ENCODE results near the gene PFKFB4. TPM values are rescaled to one million over a fixed set of nuclear protein-coding genes. Genes with fewer than 3 reads are reported as not detected.

Gene PFKFB4
- total RNA-seq, 2 experiments from 2014 or later, result 16.2 to 18.7 TPM

DNA sequence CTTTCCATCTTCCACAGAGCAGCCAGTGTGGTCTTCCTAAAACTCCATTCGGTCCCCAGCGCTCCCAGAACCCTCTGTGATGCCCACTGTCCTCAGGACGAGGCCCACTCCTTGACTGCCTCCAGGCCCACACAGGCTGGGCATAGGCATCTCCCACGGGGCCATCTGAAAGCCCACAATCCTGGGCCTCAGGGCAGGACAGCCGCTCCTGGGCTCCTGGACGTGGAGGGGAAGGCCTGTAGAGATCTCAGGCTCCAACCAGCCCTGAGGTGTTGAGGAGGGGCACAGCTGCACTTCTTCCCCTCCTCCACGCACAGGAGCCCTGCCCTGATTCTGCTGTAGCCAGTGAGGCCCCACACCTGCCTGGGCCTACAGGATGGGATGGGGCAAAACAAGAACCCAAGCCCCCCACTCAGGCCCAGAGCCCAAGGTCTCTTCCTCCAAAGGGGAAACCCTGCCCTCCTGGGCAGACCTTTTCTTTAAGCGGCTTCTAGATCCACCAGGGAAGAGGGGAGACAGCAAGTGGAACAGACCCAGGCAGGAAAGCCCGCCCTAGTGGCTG is 78.6 kb downstream of the PFKFB4 start:
- POLR2A ChIA-PET, result no interaction called here
- CTCF ChIA-PET, result interaction anchor here (1.1 to 1.7 kb wide), 3 partner anchors 32 to 71 kb away, joined by 4 read pairs; partner anchors contain the start of gene ATRIP

DNA sequence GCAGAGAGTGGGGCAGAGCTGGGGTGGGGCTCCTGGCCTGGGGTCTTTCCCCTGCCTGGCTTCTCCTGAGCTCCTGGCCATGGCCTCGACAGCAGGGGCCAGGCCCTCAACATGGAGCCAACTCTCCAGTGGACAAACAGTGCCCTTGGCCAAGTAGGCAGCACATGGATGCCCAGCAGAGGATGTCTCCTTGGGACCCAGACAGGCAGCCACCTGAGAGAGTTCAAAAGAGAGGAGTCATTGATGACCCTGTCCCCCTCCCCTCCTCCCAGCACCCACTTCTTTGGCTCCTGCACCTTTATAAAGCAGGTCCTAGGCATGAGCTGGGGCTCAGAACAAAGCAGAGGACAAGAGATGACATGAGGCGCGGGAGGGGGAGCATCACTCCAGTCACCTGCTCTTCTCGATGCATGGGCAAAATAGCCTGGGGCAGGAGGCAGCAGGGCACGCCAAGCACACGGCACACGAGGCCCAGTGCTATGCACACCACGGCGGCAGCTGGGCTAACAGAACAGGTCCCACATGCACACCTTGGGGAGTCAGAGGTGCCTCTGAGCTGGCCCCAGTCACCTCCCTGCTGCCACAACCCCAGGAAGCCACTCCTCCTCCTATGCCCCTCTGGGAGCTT is 80.1 kb downstream of the PFKFB4 start:
- CTCF ChIA-PET, result interaction anchor here (0.7 to 1.1 kb wide), 3 partner anchors 44 to 538 kb away, joined by 3 to 4 read pairs (median 3); no protein-coding TSS in a partner anchor
- POLR2A ChIA-PET, result interaction anchor here (0.6 to 1.2 kb wide), 2 partner anchors 10 to 29 kb away, joined by 3 to 4 read pairs; a partner anchor contains a TSS

DNA sequence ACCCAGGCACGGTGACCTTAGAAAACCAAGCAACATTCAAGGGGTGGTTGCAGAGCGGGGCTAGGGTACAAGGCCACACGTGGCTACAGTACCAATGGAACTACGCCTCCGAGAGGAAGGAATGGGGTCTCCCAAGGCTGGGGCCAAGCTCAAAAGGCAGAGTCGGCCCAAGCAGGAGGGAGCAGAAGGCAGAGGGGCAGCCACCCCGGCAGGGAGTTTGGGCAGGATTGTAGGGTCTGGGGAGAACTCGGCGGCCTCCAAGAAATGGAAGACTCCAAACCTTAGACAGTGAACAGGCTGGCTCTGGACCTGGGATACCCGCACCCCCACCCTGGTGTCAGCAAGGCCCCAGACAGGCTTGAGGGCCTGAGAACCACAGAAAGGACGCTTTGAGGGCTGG is 81.4 kb downstream of the PFKFB4 start:
- CTCF ChIA-PET, result no interaction called here
- POLR2A ChIA-PET, result no interaction called here

DNA sequence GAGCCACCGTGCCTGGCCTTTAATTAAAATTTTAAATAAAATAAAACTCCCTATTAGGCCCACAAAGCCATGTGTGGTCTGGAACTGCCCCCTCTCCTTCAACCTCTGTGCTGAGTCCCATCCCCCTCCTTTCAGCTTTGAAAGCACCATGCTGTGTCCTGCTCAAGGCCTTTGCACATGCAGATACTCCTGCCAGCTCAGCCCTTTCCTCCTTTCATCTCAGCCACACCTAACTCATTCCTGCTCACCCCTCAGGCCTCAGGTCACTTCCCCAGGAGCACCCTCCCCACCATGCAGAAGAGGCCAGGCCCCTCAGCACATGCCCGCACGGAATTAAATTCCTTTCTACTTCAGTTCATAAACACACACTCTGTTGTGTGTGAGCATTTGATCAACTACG is 82.0 kb downstream of the PFKFB4 start:
- ChIA-PET CTCF (interaction anchor here (0.6 to 3.8 kb wide), 3 partner anchors 39 to 828 kb away, joined by 7 to 18 read pairs (median 9); no protein-coding TSS in a partner anchor), POLR2A (no interaction called here)

DNA sequence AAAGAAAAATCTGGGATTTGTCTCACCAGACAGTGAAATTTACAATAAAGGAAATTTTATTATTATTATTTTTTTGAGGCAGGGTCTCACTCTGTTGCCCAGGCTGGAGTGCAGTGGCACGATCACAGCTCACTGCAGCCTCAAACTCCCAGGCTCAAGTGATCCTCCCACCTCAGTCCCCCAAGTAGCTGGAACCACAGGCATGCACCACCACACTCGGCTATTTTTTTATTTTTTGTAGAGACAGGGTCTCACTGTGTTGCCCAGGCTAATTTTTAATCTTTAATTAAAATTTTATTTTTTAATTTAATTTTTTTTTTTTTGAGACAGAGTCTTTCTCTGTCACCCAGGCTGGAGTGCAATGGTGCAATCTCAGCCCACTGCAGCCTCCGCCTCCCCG is 82.6 kb downstream of the PFKFB4 start:
- ChIA-PET POLR2A (interaction anchor here (0.7 to 1.7 kb wide), 4 partner anchors 13 to 174 kb away, joined by 3 to 9 read pairs (median 6); no protein-coding TSS in a partner anchor), CTCF (interaction anchor here (0.6 to 3.8 kb wide), 10 partner anchors 9 to 829 kb away, joined by 3 to 18 read pairs (median 4); partner anchors contain the start of genes CCDC51 and TMA7)

DNA sequence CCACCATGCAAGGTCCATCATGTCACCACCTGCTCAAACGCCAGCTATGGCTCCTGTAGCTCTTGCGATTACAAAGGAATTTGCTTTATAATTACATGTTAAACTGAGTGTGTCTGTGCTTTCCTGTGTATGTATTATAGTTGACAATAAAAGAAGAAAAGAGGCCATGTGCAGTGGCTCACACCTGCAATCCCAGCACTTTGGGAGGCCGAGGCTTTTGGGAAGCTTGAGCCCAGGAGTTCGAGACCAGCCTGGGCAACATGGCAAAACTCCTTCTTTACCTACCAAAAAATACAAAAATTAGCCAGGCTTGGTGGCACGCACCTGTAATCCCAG is 83.0 kb downstream of the PFKFB4 start:
- CTCF ChIA-PET, result interaction anchor here (0.8 to 3.8 kb wide), 10 partner anchors 9 to 84 kb away, joined by 3 to 18 read pairs (median 4); partner anchors contain the start of genes CCDC51 and TMA7
- POLR2A ChIA-PET, result interaction anchor here (0.6 to 1.7 kb wide), 6 partner anchors 12 to 206 kb away, joined by 3 to 9 read pairs (median 3); no protein-coding TSS in a partner anchor

DNA sequence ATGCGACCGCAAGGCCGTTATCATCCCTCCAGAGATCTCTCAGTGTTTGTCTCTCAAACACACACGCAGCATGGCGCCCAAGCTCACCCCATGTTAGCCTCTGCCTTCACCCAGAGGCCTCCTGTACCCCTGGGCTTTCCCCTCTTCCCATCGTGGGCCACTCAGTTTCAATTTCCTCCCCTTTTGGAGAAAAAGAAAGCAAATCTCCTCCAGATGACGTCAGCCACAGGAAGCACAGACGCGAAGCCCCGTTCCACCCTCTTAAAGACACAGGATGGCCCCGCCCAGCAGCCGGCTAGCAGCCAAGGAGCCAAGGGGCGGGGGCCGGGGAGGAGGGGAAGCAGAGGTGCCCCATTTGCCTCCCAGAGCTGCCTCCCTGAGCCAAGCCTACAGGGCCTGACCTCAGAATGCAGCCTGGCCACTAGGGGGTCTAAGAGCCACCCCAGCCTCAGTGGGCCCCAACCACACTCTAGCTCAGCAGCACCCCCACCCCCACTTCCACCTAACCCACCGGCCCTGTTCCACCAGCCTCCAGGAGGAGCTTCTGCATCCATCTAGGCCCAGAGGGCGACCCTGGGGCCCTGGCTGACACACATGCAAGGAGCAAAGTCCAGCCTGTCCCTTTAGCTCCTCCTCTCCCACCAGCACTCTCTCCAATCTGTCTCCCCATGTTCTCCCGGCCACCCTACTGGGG is 83.5 kb downstream of the PFKFB4 start:
- ChIA-PET CTCF (interaction anchor here (0.8 to 3.8 kb wide), 10 partner anchors 10 to 84 kb away, joined by 3 to 18 read pairs (median 4); partner anchors contain the start of genes CCDC51 and TMA7), POLR2A (interaction anchor here (0.6 to 1.8 kb wide), 12 partner anchors 9 to 477 kb away, joined by 3 to 9 read pairs (median 3); partner anchors contain the start of genes ATRIP, PFKFB4 and ZNF589)

DNA sequence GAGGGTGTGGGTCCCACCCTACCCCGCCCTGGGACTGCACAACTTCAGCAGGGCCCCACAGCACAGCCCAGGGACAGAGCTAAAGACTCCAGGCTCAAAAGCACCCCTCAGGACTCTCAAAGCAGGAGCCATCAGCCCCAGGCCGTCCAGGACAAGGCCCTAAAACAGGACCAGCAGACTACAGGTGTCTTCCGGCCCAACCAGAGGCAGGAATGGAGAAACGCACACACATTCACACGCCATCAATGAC is 84.0 kb downstream of the PFKFB4 start:
- ChIA-PET CTCF (interaction anchor here (0.7 to 3.8 kb wide), 8 partner anchors 28 to 163 kb away, joined by 3 to 18 read pairs (median 5); partner anchors contain the start of genes CCDC51, PFKFB4 and TMA7), POLR2A (interaction anchor here (0.6 to 1.8 kb wide), 9 partner anchors 8 to 476 kb away, joined by 3 to 8 read pairs (median 3); partner anchors contain the start of genes ATRIP, PFKFB4 and ZNF589)

DNA sequence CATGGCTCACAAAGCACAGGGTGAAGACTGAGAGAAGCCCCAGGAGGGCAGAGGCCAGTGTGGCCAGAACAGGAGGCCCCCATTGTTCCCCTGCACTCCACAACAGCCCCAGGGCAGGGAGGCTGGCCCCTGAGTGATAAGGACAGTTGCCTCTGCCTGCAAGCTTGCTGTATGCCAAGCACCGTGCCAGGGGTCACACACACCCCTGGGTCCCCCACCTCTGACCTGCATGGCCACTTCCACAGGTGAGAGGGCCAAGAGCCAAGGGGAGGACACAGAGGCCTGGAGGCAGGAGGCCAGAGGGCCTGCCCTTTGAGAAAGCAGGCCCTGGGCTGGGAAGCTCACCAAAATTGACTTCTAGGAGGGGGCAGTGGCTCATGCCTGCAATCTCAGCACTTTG is 86.3 kb downstream of the PFKFB4 start:
- POLR2A ChIA-PET, result interaction anchor here (1.4 kb wide), 1 partner anchor 24 kb away, joined by 3 read pairs; the partner anchor contains the start of gene ATRIP
- CTCF ChIA-PET, result interaction anchor here (1.4 kb wide), 1 partner anchor 34 kb away, joined by 7 read pairs; no protein-coding TSS in a partner anchor

DNA sequence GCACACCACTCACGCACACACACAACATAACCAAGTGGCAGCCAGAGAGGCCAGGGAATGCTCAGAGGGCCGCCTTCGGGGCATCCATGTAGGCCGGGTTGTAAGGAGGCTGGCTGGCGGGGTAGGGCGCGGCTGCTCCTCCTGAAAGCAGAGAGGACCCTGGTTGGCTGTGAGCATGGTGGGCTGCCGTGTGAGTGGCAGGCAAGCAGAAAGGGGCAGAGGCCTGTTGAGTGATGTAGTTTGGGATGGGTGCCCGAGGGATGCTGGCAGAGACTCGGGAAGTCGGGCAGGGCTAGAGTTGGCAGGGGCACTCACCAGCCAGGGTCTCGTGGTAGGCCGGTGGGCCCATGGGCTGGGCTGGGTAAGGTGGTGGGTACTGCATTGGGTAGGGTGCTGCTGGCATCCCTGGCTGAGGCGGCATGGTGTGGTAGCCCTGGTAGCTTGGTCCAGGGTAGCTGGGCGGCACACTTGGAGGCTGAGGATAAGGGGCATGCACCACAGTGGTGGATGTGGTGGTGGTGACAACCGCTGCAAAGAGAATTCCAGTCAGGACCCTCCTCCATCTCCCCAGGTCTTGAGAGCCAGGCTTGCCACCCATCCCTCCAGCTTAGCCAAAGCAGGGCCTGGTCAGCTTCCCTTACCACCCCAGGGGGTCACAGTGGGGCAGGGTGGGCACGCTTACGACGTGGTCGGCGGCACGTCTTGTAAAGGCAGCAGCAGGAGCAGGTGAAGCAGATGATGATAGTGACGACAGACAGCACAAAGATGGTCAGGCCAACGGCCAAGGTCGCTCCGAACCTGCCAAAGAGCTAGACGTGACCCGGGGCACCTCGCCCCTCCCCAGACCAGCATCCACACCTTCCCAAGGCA is 87.3 kb downstream of the PFKFB4 start:
- ChIA-PET CTCF (interaction anchor here (1.4 kb wide), 1 partner anchor 33 kb away, joined by 7 read pairs; no protein-coding TSS in a partner anchor), POLR2A (interaction anchor here (1.4 kb wide), 1 partner anchor 23 kb away, joined by 3 read pairs; the partner anchor contains the start of gene ATRIP)

DNA sequence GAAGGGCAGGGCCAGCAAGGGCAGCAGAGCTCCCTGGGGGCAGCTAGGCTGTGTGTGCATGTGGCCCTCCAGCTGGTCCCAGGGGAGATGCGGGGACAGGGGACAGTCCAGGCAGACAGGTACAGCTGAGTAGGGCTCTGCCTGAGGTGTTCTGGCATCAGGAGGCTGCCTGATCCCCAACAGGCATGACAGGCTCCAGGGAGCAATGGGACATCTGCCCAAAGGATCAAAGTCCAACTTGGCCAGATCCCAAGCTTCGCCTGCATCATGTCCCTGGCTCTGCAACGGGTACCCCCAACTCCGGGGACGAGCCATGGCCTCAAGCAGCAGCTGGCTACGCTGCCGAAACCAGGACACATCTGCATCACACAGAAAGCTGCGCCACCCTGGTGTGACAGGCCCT is 88.3 kb downstream of the PFKFB4 start:
- POLR2A ChIA-PET, result no interaction called here
- CTCF ChIA-PET, result interaction anchor here (1.1 to 3.1 kb wide), 2 partner anchors 11 to 28 kb away, joined by 4 to 11 read pairs; partner anchors contain the start of genes CCDC51 and TMA7

Other genes starting within 250 kb of the PFKFB4 start
- gene SPINK8, start 223.1 kb downstream of the PFKFB4 start, total RNA-seq, result not detected
- not detected for gene FBXW12, start 184.6 kb downstream of the PFKFB4 start, total RNA-seq
- gene PLXNB1, start 126.7 kb downstream of the PFKFB4 start, total RNA-seq, result 1 to 10 TPM; 4.9 to 5.3 TPM
- 10 to 100 TPM; 28.3 to 30.7 TPM for gene CCDC51, start 116.7 kb downstream of the PFKFB4 start, total RNA-seq
- gene TMA7, start 116.5 kb downstream of the PFKFB4 start, total RNA-seq, result 100 to 1,000 TPM; 402 to 429 TPM
- gene ATRIP, start 110.1 kb downstream of the PFKFB4 start, total RNA-seq, result 10 to 100 TPM; 20.8 to 21.3 TPM
- gene SHISA5, start 52.6 kb downstream of the PFKFB4 start, total RNA-seq, result 10 to 100 TPM; 78.1 to 87.2 TPM
- not detected for gene UCN2, start 7.0 kb upstream of the PFKFB4 start, total RNA-seq
- 1 to 10 TPM in 1 of 2 experiments, under 1 TPM in 1; 0.99 to 1.3 TPM for gene COL7A1, start 38.5 kb upstream of the PFKFB4 start, total RNA-seq
- gene UQCRC1, start 52.8 kb upstream of the PFKFB4 start, total RNA-seq, result 100 to 1,000 TPM; 230 to 237 TPM
- gene TMEM89, start 65.0 kb upstream of the PFKFB4 start, total RNA-seq, result not detected
- gene SLC26A6, start 78.7 kb upstream of the PFKFB4 start, total RNA-seq, result 10 to 100 TPM; 30.4 to 32.8 TPM
- gene CELSR3, start 106.1 kb upstream of the PFKFB4 start, total RNA-seq, result 10 to 100 TPM; 23.6 to 24.4 TPM
- gene NCKIPSD, start 129.1 kb upstream of the PFKFB4 start, total RNA-seq, result 10 to 100 TPM; 42.2 to 42.6 TPM
- 10 to 100 TPM; 42.8 to 47.9 TPM for gene IP6K2, start 160.4 kb upstream of the PFKFB4 start, total RNA-seq

Data from activated CD8-positive, alpha-beta memory T cell treated with anti-CD3 and anti-CD28 coated beads for 36 hours (primary cell).